HCEC 1CT (cell line): ENCODE results near the gene SKP1.
A peak's percentile ranks its signal among the peaks of the same experiment; 100 is the strongest.
"Not testable (repeated sequence)": the region's sequence is repeated elsewhere in the genome, so short reads cannot be mapped to it uniquely, and the experiment has no call there.

ENCODE experiments used
- DNase-seq: peaks from one replicate; pipeline ENCODE4 v3.0.0-alpha.2; 2017

The SKP1 gene

DNA sequence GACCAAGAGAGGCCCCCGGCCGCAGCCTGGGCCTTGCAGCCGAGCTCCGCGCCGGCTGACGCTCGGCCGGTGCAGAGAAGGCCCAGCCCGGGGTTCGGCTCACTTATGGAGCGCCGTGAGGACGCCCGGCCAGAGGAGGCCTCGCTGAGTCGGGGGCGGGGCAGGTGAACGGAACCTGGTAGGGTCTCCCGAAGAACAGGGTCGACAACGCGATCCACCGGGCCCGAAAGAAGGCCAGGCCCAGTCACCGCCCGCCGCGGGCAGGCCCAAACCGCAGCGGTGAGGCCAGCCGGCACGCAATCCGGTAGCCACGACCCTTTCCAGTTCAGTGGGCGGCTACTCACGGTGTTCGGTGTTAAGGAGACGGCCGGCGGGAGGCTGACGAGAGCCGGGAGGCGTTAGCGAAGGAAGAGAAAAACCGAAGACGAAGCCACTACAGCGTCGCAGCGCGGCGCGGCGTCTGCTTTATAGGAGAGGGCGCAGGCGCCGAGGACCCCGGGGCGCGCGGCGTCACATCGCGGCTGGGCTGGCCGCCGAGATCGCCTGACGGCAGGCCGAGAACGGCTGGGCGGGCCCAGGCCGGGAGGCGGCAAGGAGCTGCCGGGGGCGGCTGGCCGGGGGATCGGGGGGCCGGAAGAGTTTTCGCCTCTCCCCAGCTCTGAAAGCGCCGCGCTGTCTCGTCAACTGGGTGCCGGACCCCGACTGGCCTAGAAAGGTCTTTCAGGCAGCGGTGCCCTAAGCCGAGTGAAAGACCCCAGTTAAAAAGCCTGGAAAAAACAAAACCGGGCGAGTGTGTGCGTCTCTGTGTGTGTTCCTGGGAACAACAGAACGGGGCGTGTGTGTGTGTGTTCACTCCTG lies at the start of gene SKP1:
TSS of gene SKP1 (minus strand) at position 440 of the 858 bp plus-strand sequence. CDS start 2,928 bp downstream, outside the sequence.
- DNase-seq = peak; percentile 77

DNA sequence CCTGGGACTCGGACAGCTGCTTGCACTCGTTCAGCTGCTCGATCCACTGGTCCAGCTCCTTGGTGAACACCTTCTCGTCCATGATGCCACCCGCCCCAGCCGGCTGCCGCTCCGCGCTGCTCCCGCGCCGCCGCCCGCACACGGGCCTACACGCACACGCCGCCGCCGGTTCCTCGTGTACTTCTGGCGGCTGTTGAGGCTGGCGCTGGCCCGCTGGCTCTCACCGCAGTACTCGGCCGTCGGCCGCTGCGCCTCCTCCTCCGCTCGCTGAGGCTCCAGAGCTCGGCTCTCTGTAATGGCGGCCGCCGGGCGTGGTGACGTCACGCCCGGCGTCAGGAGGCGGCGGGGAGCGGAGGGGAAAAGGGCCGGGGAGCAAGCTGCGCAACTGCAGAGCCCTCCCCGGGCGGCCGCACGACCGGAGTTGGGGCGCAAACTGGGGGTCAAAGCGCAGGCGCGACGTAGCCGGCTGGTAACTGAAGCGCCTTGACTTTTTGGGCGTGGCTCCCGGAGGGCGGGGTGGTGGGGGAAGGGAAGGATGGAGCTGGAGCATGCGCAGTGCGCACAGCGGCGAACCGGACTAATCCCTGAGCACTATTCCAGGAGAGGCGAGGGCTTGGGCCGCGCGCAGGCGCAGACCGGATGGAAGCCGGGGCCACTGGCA lies 49.2 kb upstream of the SKP1 start, which contains the start of gene PPP2CA:
TSS of gene PPP2CA (minus strand) at position 294 of the 661 bp plus-strand sequence. CDS start at position 82, 212 bp downstream.
- DNase-seq = peak; percentile 98

DNA sequence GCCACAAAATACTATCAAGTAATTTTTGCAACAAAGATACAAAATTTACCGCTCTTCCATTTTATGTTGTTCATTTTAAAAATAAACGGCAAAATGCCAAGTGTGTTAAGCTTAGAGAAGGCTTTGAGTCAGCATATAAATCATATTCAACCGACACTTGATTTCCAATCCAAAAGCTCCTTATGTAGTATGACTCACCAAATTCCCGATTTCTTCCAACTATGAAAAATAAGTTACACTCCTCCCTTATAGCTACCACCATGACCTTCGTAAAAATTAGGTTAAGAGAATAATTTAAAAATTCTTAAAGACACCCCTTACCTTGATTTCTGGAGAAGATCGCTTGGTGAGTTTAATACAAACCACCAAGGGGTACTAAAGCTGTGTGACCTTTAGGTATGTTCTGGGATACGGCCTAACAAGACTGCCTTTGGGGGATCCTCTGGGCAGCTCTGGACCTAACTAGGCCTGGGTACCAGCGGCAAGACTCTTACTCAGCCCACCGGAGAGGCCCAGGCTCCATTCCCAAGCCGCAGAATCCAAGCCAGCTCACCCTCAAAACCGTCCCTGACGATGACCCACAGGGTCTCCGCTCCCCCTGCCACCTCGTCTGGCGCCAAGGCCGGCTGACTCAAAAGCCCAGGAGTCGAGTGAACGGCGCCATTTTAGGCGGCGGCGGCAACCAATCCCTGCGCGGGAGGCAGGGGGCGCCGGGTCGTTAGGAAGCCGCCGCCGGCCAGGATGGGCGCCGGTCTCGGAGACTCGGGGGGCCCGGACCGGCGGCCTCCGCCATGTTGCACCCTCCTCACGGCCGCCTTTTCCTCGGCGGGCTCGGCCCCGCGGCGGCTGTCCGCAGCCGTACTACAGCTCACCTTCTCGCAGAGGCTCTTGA lies 48.4 kb upstream of the SKP1 start:
- peak; percentile 89 for DNase-seq

DNA sequence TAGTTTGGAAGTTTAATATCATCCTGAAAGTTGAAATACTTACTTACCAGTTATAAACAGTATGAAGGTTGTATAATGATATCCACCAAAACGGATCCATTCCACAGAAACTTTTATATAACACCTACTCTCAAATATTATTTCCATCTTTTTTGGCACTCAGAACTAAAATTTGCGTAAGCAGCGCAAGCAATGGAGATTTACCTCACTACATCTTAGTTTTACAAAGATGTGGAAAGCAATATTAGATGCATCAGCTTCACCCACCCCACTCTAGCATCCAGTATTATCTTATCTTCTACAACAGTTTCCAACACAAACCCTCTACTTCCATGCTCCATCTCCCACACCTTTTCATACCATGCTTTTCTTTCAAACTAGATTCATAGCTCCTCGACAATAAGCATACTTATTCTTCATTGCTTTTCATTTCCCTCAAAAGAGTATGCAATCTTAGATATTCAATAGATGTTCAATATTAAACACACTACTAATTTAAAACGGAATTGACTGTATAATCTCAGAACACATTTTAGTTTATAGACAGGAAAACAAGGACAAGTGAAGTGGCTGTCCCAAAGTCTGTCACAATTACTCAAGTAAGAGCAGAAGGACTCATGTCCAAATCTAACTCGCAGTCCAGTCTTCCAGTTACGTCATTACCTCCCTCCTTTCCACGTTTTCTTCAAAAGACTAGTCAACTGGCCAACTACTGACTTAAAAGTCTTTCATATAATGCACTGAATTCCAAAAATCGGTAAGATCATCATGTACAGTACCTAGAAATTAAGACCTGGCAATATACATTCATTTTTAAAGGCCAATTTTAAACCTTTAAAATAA lies 46.9 kb upstream of the SKP1 start:
- peak; percentile 33 for DNase-seq

DNA sequence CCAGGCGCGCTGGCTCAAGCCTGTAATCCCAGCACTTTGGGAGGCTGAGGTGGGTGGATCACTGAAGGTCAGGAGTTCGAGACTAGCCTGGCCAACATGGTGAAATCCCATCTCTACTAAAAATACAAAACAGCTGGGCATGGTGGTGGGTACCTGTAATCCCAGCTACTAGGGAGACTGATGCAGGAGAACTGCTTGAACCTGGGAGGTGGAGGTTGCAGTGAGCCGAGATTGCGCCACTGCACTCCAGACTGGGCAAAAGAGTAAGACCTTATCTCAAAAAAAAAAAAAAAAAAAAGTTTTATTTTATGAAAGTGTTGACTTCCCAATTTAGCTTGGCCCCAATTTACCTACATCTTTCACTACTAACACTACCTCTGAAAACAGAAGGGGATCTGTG lies 44.9 kb upstream of the SKP1 start:
- DNase-seq = not testable (repeated sequence)

DNA sequence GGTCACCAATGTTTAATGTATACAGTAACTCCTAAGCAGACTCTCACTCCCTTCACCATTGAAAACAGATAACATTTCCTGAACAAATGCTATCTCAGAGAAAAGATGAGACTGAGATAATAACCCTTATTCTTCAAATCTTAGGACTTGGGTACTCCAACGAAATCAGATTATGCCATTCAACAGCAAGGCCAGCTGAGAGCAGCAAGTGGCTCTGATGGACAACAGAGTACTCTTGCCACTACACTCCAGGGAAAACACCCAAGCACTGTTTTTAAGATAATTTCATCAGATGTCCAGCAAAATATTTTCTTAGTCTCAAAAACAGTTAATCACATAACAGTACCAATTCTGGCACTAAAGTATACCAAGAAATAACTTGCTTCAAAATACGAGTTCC lies 39.0 kb upstream of the SKP1 start:
- no peak for DNase-seq

DNA sequence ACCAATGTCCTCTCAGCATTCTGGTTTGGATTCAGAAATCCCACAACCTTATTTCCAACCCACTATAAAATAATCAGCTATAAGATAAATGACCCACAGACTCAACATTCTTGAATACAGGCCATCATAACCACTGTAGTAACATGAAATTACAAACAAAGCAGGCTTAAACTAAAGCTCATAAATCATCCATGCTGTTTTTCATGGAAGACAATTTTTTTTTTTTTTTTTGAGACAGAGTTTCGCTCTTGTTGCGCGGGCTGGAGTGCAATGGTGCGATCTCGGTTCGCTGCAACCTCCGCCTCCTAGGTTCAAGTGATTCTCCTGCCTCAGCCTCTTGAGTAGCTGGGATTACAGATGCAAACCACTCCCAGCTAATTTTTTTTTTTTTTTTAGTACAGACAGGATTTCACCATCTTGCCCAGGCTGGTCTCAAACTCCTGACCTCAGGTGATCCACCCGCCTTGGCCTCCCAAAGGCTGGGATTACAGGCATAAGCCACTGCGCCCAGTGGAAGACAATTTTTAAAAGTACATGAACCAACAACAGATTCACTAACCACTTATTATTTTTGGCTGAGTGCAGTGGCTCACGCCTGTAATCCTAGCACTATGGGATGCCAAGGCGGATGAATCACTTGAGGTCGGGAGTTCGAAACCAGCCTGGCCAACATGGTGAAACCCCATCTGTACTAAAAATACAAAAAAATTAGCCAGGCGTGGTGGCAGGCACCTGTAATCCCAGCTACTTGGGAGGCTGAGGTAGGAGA lies 34.7 kb upstream of the SKP1 start:
- DNase-seq = peak; percentile 55

DNA sequence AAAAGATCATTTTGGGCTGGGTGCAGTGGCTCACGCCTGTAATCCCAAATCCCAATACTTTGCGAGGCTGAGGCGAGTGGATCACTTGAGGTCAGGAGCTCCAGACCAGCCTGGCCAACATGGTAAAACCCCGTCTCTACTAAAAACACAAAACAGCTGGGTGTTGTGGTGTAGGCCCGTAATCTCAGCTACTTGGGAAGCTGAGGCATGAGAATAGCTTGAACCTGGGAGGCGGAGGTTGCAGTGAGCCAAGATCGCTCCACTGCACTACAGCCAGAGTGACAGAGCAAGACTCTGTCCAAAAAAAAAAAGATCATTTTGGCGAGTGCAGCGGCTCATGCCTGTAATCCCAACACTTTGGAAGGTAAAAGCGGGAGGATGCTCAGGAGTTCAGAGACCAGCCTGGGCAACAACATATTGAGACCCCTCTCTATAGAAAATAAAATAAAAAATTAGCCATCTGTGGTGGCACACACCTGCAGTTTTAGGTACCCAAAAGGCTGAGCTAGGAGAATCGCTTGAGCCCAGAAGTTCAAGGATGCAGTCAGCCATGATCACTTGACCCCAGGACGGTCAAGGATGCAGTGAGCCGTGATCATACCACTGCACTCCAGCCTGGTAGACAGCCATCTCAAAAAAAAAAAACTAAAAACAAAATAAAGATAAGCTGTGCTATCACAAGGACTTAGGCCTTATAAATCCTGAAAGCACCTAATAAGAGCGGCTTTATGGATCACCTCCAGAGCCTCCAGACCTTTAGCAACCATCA lies 32.9 kb upstream of the SKP1 start:
- DNase-seq = no peak

DNA sequence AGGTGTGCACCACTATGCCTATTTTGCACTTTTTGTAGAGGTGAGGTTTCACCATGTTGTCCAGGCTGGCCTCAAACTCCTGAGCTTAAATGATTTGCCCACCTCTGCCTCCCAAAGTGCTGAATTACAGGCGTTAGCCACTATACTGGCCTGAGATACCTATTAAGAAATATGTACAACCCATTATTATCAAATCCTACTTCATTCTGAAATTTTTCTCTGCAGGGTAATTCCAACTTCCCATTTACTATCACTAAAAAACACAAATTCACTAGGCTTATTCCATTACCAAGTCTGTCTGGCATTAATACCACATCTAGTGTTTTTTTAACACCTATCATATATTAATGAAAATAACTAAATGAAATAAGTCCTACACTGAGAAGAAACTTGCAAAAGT lies 30.9 kb upstream of the SKP1 start:
- no peak for DNase-seq

DNA sequence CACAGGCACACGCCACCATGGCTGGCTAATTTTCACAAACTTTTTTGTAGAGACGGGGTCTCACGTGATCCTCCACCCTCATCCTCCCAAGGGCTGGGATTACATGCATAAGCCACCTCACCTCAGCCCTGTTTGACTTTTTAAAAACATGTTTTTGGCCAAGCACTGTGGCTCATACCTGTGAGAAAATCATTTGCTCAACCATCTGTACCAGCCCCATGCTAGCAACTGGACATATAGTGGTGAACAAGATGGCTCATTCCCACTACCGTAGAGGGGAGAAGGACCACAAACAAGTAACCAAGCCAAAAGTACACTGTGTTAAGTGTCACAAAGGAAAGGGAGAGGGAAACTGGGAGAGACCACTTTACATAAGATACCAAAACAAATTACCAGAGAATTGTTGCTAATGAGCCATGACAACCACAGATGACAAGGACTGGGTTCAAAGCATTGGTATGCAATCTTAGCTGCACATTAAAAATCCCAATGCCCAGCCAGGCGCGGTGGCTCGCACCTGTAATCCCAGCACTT lies 29.9 kb upstream of the SKP1 start:
- no peak for DNase-seq

DNA sequence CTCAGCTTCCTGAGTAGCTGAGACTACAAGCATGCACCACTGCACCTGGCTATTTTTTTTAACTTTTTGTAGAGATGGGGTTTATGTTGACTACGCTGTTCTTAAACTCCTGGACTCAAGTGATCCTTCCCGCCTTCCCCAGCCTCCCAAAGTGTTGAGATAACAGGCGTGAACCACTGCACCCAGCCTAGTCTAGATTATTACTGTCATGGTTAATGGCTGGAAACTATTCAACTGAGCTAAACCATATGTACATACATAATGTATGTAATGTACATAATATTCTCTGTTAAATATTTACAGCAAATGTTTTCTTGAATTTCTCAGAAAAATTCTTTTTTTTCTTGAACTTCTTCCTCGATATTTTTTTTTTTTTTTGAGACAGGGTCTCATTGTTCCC lies 27.8 kb upstream of the SKP1 start:
- DNase-seq = no peak

DNA sequence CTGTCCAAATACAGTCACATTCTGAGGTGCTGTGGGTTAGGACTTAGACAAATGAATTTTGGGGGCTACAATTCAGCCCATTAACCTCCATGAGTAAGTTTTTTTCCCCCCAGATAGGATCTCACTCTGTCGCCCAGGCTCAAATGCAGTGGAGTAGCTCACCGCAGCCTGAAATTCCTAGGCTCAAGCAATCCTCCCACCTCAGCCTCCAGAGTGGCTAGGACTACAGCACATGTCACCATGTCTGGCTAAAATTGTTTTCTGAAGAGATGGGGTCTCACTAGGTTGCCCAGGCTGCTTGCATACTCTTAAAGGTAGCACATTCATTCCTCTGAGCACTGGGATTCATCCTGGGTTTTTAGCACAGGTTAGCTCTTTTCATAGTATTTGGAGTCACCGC lies 26.9 kb upstream of the SKP1 start:
- no peak for DNase-seq

DNA sequence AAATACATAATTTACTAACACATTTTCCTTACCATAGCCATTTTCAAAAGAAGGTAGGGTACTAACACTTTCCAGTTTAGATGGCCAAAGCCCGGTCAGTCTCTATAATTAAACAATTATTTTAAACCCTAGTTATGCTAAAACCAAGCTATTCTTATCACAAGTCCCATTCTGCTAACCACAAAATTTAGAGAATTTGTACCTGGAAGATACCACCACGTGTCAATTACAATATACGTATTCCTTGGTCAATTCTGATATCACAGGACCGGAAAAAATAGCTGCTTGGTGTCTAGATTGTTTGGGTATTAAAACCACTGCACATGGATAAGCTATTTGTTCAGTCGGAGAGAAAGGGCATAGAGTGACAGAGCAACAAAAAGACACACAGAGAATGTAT lies 18.9 kb upstream of the SKP1 start:
- DNase-seq = no peak

DNA sequence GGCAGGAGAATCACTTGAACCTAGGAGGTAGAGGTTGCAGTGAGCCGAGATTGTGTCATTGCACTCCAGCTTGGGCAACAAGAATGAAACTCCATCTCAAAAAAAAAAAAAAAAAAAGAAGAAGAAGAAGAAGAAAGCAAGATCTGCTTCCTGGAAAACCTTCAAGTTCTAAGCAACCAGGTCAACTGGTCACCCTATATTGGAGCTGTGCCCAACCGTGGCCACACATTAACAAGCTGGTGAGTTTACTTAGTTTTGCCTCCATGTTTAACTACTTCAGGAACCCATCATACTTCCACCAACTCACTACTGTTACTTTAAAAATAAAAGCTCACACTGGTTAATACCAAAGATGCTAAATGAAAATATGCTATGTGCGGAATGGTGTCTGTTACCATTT lies 12.3 kb upstream of the SKP1 start:
- DNase-seq = no peak

DNA sequence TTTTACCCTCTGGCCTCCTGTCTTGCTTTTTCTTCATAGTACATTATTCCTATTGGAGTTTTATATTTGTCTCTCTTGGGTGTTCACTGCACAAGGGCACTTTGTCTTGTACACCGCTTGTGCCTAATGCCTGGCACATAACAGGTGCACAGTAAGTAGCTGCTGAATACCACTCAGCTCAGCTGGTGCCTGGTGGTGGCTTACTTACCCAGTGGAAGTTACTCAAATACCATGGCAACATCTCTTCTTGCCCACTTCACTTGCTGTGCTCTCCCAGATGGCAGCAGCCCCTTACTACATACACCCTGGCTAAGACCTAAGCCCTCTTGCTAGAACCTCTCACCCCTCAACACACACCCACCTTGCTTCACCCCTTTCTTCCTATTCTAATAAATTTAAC lies 11.3 kb upstream of the SKP1 start:
- DNase-seq = no peak

DNA sequence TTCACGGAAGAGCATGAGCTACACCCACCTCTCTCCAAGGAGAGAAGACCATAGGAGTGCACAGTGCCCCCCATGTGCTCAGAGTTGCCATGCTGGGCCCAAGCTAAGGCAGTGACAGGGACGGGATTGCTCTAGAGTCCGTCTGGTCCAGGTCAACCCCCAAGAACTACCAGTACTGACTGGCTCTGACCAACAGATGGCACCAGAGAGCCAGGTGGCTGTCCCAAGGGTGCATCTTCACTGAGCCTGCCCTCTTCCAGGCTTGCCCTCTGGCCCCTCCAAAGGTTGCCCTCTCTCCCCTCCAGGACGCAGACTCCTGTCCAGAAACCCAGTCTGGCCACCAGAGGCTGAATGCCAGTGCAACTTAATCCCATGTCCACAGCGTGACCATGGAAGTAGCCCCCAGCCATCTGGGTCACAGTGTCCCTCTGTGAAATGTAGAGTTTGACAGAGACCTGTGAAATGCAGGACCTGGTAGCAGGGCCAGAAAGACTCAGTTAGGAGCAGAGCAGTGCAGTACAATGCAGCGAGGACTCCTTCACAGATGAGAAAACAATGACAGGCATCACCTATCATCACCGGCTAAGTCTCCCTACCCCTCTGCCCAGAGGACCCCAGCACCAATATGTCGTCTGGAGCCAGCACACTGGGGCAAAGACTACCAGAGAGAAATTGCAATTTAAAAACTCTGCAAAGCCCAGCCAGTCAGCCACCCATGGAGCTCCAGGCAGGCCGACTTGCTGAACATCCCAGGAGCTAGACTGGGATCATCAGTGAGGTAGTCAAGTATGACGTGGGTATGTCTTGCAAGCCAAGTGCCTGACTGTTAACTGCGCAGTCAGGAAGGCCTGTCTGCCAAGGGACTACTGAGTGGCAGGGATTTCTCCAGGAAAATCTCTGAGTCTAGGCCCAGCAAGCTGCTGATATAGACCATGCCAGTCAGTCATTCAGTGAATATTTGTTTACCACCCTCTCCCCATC lies 7.7 kb upstream of the SKP1 start:
- DNase-seq = peak; percentile 46

DNA sequence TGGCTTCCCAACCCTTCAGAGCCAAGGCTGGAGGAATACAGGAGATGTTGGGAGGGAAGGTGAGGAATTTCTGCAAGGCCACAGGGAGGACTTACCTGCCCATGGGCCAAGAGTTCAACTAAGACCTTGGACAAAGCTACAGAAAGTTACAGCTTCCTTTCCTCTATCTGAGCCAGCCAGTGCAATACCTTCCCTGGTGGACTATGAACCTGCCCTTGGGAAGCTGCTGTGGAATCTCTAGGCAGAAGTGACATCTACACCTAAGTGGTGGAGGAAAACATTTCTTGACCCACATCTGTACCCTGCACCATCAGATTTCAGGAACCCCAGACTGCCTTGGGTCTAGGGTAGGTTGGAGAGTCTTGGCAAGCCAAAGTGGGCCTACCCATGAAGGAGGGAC lies 6.7 kb upstream of the SKP1 start:
- no peak for DNase-seq

DNA sequence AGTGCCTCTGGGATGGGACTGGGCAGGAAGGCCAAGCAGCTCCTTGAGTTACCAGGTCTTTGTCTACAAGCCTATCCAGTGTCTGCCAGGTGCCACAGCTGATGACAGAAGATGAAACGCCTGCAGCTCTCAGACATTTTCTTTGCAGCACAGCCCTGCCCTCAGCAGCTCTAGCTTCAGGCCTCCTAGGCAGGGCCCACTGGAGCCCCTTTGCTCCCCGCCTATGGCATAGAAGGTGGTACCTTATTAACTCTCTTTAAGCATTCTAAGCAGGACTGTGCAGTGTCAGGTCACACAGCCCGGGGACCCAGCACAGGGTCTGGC lies 1.3 kb upstream of the SKP1 start:
- DNase-seq = no peak

DNA sequence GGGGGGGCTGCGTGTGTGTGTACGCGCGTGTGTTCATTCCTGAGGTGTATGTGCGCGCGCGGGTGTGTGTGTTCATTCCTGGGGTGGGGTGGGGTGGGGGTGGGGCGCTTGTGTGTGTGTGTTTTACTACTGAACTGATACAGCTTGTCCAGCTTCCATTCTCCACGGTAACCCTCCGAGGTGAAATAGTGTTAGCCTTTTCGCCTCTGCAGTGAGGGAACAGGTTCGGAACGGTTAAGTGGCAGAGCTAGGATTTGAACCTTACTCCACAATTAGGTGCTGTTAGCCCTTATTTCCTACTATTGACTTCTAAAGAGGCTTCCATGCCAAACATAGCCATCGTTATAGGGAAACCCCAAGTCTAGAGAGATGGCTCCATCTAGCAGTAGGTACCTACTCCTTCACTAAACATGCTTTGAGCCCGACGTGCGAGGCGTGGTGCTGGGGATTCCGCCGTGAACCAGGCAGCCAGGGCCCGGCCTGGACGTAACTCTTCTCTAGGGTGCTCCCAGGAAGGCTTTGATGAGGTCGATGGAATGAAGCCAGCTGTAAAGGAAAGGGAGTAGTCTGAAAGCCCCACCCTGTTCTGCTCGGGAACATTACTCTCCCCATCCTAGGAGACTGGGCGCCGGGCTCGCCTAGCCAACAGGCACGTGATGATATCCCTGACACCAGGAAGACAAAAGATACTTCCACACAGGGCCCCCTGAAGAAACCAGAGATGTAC lies 782 bp upstream of the SKP1 start:
- DNase-seq = peak; percentile 17
